CD4-positive, alpha-beta T cell treated with Interleukin-2 at 100 ng/mL for 4 hours (primary cell): Measurements from ENCODE around the gene ATP1B3.
"Not testable (repeated sequence)": the region's sequence is repeated elsewhere in the genome, so short reads cannot be mapped to it uniquely, and the experiment has no call there.

Experiments used
- DNase-seq: peaks from one replicate; pipeline ENCODE4 v3.0.0-alpha.2; 2020; ENCODE audit warnings: low spot score

The ATP1B3 gene

DNA sequence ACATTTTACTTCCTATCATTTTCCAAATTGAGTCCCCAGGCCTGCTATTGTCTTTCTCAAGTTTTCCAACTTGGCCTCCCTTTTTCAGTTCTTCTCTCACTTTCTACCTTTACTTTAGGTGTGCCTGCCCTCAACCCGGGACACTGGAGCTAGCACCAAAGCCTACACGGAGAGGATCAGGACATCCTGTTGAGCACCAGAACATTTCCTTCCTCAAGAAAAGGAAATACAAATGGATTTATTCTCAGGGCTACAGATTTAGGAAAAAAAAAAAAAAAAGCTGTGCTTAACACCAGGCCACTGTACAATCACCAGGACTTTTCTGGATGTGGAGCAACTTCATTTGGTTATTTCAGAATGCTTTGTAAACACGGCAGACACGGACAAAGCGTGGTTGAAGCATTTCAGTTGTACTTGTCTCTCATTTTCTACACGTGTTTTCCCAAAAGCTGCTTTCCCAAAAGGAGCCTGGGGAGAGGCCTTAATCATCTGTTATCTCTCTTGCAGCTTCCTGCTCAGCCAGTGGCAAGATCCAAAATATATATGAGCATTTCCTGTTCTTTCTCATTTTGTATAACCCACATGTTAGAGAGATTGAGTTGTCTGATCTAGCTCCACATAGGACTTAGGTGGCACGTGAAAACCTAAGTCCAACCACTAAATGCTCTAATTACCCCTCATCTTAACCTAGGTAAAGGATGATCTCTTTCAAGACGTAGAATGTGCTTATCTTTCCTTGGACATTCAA, 15.5 kb upstream of the ATP1B3 start:
- DNase-seq: no peak

DNA sequence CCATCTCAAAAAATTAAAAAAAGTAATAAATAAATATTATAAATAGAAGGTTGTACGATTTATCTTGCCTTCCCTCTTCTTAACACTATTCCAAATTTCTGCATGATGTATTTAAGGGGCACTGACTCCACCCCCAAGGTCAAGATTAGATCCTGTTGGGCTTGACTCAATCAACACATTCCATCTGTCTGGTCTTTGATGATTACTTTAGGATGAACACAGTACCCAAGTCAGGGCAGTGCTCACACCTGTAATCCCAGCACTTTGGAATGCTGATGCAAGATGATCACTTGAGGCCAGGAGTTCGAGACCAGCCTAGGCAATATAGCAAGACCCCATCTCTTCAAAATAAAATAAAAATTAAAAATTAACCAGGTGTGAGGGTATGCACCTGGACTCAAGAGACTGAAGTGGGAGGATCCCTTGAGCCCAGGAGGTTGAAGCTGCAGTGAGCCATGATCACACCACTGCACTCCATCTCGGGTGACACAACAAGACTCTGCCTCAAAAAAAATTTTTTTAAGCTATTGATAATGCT, 14.1 kb upstream of the ATP1B3 start:
- no peak for DNase-seq

DNA sequence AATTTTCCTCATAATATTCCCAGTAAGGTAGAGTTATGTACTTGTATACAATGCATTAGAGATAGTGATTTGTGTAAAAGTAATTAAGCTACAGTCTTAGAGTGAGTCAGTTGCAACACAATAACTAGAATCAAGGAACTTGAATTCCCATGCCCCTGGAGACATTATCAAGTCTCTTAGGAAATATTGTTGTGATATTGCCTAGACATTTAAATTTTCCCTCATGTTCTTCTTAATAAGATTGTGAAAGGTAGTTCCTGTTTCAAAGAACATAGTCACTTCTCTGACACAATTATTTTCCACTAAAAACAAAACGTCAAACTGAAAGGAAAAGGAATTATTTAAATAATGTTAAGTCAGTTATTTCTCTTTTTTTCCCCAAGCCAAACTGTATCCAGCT, 13.0 kb upstream of the ATP1B3 start:
- no peak for DNase-seq

DNA sequence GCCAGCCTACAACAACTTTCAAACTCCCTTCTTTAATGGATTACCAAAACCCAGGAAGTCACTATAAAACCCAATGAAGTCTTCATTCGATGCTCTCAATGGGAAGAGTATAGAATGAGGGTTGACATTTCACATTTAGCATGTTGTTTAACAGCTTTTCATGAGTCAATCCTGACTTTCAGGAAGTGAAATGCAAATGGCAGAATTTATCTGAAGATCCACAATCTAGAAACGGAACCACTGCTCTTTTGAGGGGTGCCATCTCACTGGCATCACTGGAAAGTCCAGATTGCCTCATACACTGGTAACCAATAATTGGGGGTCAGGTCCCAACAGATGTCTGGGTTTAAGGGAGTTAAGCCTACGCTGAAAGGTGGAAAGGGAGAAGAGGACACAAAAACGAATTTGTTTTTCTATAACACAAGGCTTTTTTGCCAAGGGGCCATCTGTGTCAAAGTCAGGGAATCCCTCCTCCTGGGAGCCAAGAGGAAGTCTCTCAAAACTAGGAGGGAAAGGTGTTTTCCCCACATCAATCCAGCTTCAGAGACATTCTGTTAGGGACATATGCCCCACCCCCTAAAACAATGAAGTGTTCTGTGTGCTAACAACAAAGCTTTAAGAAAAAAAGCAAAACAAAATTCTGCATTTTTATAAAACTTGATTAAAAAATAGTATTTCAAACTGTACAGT, 12.0 kb upstream of the ATP1B3 start:
- no peak for DNase-seq

DNA sequence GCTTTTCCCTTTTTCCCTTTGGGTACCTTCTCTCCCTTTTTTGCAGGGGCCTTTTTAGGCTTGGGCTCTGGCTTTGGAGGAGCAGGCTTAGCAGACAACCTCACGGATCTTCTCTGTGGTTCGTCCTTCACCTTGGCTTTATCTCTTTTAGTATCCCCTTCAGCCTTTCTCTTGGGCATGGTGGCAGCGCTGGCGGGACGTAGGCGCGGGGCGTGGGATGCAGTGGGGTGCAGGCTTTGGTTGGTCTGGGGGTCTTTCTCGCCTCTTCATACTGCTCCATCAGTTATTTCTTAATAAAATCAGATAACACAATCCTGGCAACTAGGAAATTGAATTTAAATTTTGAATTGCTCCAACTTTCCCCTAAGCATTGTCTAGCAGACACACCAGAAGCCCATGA, 11.3 kb upstream of the ATP1B3 start:
- no peak for DNase-seq

DNA sequence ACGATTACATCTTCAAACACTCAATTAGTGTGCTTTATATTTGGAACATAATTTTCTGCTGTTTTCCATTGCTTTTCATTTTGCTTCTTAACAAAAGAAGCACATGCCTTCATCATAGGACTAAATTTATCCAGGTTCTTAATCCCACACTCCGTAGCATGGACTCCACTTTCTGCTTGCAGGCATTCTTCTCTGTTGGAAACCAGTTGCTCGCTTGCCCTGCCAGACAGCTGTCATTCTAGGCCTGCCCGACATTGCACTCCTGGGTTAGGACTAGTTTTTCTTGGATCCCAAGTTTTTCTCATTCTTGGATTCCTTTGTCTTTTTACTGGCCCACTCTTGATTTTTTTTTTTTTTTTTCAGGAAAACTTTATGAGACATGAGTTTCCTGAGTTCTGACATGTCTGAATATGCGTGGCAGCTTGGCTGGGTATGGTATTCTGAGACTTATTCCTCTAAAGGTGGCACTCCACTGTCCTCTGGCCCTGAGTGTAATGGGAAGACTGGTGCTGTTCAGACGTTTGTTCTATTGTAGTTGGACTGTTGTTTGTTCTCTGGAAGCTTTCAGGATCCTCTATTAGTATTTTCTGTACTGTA, 6.3 kb upstream of the ATP1B3 start:
- no peak for DNase-seq

DNA sequence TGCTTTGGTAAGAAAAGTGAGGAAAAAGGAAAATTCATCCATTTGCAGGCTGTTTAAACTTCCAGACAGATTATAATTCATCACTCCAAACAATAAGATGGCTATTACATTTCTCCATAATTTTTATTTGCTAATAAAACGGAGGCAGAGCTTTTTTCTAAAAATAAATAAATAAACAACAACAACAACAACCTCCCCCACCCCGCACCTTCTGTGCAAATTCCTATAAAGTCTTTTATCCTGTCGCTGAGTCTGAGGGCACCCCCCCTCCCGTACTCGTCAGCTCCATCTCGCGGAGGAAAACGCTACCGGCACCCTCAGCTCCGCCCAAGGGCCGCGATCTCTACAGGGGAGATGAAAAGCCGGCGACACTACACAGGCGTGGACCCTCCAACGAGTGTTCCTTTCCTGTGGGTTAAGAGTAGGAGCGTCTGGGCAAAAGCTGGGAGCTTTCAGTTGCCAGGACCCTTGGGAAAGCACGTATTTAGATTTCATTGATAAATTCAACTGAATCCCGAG, 1.0 kb upstream of the ATP1B3 start:
- peak; percentile 82 for DNase-seq

DNA sequence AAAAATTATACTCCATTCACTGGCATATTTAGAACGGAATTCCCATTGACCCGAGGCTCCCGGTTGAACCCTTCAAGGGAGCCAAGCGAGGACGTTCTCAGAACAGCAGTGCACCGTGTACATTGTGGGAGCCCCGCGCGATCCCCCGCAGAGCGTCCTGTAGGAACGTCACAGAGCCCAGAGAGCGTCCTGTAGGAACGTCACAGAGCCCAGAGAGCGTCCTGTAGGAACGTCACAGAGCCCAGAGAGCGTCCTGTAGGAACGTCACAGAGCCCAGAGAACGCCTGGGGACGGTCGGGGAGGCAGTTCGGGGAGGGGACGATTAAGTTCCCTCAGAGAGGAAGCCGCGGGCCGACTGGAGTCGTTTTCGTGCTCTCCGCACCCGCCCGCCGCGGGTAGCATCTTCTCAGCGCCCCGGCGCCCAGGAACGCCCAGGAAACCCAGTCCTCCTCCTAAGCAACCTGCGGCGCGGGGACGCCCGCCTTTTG, 506 bp upstream of the ATP1B3 start:
- no peak for DNase-seq

DNA sequence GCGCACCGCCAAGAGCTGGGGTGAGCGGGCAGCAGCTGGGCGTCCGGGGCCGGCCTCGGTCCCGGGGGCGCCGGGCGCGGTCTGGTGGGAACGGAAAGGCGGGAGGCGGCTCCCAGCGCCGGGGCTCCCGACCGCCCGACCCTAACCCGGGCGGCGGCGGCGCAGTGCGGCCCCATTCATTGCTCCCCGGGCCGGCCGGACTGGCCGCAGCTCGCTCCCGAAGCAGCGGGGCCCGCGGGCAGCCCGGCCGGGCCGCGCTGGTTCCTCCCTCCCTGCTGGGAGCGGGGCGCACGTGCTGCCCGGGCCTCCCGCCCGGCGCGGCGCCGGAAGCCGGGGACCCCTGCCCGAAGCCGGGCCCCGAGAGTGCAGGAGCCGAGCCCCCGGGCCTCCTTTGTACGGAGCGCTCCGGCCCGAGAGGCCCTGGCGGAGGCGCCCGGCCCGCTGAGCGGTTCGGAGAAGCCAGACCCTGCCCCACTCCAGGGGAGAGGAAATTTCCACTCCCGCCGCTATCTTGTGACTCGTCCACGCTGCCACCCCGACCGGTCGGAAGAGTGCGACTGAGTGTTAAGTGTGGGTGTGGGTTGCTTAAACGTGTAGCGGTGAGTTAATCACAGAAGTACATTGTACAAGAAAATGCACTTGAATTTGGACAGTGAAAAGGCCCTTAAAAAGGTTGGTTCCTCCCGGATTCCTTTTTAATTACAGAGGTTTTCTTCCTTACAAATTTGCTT, 613 bp downstream of the ATP1B3 start:
- DNase-seq: peak; percentile 64

DNA sequence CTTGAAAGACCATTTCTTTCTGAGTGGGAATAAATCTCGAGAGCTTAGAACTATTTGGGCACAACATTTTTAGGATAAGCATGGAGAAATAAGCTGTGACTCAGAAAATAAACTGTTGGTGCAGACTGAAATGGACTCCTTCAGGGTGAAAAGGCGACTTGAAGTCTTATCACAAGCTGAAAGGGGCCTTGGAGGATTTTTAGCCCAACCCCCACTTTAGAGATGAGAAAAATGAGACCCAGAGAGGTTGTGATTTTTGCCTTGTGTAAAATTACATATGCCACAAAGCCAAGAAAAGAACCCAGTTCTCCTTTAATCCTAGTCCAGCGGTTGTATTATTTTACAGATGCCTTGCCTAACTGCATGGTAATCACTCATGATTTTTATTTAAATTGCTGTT, 1.5 kb downstream of the ATP1B3 start:
- DNase-seq: no peak

DNA sequence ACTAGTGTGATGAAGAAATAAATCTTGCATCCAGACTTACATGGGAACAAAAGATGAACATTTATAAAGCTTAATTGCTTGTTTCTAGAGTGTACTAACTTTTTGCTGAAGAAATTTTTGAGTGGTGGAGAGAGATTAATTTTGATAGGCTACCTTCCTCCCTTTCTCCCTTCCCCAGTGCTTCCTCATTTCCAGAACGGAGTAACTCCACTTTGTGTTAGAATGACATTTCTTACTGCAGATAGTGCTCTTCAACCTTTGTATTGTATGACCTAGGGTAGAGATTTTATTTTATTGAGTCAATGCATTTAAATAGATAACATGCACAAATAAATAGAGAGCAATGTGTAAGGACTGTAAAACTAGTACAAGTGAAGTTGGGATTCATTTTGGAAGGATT, 1.9 kb downstream of the ATP1B3 start:
- DNase-seq: no peak

DNA sequence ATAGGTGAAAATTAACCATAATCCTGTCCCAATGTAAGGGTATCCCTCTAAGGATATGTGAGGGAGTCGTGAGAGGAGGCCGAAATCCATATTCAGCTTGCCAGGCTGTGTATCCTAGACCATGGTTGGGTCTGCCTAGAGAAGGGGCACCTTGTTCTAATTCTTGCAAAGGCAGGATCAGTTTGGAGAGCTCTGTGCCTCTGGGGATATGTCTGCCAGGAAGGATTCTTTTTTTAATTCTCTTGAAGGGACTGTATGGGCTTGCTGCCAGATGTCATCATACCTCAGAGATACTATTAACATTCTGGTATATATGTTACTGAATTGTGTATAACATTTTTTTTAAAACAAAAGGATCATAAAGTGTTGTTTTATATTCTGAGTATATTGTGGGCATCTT, 2.4 kb downstream of the ATP1B3 start:
- no peak for DNase-seq

DNA sequence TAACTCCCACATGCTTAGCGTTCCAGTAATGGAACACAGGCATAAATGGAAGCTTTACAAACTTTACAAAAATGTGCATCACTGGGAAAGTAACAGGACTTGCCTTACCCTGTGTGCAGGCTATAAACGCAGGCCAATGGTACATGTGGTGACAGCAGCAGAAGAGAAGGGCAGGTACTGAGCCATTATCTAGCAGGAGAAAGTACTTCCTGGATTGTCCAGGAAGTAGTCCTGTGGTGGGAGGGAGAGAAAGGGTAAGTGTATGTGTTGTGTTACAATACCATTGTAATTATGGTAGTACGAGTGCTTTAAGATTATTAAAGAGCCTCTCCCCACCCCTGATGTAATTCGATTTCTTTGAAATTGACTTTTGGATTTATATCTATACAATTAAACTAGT, 5.3 kb downstream of the ATP1B3 start:
- DNase-seq: no peak

DNA sequence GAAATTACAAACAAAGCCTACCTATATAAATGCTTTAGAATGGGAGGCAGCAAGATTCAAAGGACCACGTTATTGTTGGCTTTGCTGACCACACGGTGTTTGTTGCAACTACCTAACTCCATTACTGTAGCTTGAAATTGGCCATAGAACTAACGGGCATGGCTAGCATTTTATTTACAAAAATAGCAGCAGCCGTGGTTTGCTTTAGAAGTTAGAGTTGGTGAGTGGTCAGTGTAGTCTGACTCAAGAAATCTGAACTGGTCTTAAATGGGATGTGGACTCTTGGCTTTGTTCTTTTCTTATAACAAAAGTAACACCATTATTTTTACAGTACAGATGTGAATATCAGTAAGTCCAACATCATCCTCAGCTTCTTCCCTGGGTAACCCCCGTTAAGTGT, 10.6 kb downstream of the ATP1B3 start:
- no peak for DNase-seq

DNA sequence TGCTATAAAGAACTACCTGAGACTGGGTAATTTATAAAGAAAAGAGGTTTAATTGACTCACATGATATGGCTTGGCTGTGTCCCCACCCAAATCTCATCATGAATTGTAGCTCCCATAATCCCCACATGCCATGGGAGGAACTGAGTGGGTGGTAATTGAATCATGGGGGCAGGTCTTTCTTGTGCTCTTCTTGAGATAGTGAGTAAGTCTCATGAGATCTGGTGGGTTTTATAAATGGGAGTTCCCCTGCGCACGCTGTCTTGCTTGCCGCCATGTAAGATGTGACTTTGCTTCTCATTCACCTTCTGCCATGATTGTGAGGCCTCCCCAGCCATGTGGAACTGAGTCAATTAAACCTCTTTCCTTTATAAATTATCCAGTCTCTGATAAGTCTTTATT, 12.1 kb downstream of the ATP1B3 start:
- DNase-seq: not testable (repeated sequence)

DNA sequence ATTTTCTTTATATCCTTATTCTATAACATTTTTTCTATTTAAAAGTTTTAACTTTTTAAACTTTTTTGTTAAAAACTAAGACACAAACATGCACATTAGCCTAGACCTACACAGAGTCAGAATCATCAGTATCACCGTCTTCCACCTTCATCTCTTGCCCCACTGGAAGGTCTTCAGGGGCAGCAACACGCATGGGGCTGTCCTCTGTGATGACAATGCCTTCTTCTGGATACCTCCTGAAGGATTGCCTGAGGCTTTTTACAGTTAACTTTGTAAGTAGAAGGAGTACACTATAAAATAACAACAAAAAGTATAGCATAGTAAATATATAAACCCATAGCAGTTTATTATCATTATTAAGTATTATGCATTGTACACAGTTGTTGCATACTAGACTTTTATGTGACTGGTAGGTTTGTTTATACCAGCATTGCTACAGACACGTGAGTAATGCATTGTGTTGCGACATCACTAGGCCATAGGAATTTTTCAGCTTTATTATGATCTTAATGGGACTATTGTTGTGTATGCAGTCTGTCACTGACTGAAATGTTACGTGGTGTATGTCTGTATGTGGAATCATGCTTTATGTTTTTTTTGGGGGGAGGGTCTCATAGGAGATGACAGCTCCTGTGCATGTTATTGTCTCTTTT, 18.2 kb downstream of the ATP1B3 start:
- DNase-seq: no peak

DNA sequence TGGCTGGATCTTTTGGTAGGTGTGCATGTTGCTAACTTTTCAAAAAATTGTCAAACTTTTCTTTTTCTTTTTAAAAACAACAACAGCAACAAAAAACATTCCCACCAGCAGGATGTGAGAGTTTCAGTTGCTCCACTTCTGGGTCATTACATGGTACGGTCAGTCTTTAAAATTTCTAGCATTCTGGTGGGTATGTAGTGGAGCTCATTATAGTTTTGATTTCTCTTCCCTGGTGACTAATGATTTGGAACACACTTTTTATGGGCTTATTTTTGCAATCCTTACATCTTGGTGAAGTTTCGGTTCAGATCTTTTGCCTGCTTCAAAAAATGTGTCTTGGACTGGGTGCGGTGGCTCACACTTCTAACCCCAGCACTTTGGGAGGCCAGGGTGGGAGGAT, 19.3 kb downstream of the ATP1B3 start:
- no peak for DNase-seq

DNA sequence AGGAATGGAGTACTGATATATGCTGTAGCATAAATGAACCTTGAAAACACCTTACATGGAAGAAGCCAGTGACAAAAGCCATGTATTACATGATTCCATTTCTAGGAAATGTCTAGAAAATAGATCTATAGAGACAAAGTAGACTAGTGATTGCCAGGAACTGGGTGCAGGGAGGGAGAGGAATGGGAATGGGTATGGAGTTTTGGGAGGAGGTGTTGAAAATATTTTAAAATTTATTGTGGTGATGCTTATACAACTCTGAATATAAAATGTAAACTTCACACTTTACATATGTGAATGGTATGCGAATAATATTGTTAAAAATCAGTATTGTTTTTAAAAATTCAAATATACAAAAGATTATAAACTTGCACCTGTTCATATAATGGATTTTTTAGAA, 22.5 kb downstream of the ATP1B3 start:
- DNase-seq: no peak

DNA sequence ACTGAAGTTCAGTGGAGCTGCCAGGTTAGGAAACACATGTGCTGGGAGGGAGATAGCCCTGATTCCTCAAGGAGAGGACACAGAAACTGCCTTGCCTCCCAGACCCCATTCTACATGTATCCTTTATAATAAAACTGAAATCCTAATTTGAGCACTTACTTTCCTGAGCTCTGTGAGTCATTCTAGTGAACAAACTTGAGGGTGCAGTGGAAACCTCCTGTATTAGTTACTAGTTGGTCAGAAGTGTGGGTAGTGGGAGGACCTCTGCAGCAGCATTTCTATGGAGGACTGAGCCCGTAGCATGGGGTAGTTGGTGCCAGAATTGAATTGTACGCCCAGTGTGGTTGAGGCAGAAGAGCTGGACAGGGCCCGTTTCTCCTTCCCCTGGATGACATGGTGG, 23.9 kb downstream of the ATP1B3 start:
- no peak for DNase-seq

DNA sequence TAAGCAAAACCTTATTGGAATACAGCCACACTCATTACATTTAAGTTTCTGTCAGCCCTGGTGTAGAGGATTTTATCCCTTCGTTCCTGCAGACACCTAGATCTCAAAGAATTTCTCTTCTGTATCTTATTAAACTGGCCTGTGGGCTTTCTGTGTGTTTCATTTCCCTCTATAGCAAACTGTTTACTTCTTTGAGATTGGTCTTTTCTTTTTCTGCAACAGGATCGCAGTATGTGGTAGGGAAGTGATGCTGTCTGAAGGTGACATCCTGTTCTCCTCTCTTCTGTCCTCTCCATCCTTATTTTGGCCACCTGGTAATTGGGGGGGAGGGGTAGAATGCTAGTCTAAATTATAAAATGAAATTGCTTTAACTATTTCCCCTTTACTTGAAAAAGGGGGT, 25.5 kb downstream of the ATP1B3 start:
- no peak for DNase-seq

DNA sequence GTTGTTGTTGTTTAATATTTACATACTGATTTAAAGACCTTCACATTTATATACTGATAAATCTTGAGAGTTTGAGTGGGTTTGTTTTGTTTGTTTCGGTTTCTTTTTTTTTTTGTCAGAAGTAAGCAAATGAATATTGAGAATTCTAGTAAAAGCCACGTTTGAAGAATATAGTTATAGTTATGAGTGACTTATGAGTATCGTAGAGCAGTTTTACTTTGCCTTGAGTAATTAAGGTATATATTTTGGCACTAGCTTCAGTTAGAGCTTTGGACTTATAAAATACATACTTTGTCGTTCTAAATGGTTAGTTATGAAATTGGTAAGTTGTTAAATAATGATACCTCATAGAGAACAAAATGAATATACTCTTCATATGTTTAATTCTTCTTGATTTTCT, 27.8 kb downstream of the ATP1B3 start:
- DNase-seq: no peak

DNA sequence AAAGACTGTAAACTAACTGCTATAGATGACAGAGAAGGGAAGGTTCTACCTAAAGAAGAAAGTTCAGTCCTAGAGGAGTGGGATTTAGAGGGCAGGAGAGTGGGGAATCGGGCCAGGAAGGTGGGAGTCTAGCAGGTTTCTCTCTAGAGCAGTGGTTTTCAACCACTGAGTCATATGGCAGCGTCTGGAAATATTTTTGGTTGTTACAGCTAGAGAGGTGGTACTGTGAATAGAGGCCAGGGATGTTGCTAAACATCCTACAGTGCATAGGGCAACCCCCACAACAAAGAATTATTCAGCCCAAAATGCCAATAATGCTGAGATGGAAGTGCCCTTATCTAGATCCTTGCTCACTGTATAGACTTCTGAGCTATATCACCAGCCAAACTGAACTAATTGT, 28.7 kb downstream of the ATP1B3 start:
- no peak for DNase-seq
